ENCODE data around the gene GATB.

The GATB gene

GRCh38 chr4:151711646-151712045 lies 49.2 kb downstream of the GATB start:
- Histone ChIP-seq H3K79me2 (ENCODE audit: insufficient read depth, low read length) (no peaks in the 10 kb centered on the region), H4K20me1 (ENCODE audit: insufficient read depth, low read length) (no peaks in the 10 kb centered on the region), H3K27ac (ENCODE audit: low read depth, low read length, poor library complexity, severe bottlenecking) (no peak overlapping the region), H2AFZ (ENCODE audit: low read length) (no peak overlapping the region), H3F3A (ENCODE audit: insufficient read depth, low read length) (no peaks in the 10 kb centered on the region), H3K27me3 (ENCODE audit: insufficient read depth, low read length) (no peaks in the 10 kb centered on the region), H3K4me1 (ENCODE audit: insufficient read depth, low read length, severe bottlenecking) (no peaks in the 10 kb centered on the region), H3K9ac (ENCODE audit: low read length) (no peak overlapping the region), H3K4me3 (ENCODE audit: low read depth, low read length, poor library complexity, severe bottlenecking) (no peak overlapping the region), H3K9me3 (ENCODE audit: low read length) (no peaks in the 10 kb centered on the region), H3K9me2 (ENCODE audit: low read depth, low read length) (no peaks in the 10 kb centered on the region), H3K36me3 (ENCODE audit: insufficient read depth, low read length) (0 out of 2 replicates have a peak, but pooled peaks cover 3% of the 10 kb centered on the region), H3K4me2 (ENCODE audit: low read length) (no peak overlapping the region)
- TF ChIP-seq, protein P1, sequence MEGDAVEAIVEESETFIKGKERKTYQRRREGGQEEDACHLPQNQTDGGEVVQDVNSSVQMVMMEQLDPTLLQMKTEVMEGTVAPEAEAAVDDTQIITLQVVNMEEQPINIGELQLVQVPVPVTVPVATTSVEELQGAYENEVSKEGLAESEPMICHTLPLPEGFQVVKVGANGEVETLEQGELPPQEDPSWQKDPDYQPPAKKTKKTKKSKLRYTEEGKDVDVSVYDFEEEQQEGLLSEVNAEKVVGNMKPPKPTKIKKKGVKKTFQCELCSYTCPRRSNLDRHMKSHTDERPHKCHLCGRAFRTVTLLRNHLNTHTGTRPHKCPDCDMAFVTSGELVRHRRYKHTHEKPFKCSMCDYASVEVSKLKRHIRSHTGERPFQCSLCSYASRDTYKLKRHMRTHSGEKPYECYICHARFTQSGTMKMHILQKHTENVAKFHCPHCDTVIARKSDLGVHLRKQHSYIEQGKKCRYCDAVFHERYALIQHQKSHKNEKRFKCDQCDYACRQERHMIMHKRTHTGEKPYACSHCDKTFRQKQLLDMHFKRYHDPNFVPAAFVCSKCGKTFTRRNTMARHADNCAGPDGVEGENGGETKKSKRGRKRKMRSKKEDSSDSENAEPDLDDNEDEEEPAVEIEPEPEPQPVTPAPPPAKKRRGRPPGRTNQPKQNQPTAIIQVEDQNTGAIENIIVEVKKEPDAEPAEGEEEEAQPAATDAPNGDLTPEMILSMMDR (IDR thresholded peaks at IDR 0.05; ENCODE audit: low read length): no peak
- no peak for TF ChIP-seq EZH2 (IDR thresholded peaks at IDR 0.05; ENCODE audit: borderline replicate concordance, low read length)

- Histone ChIP-seq H3K79me2 (ENCODE audit: insufficient read depth, low read length) (no peaks in the 10 kb centered on the region), H3F3A (ENCODE audit: insufficient read depth, low read length) (no peaks in the 10 kb centered on the region), H3K4me2 (ENCODE audit: low read length) (no peak overlapping the region), H2AFZ (ENCODE audit: low read length) (no peak overlapping the region), H3K27me3 (ENCODE audit: insufficient read depth, low read length) (no peaks in the 10 kb centered on the region), H3K9me2 (ENCODE audit: low read depth, low read length) (no peaks in the 10 kb centered on the region), H4K20me1 (ENCODE audit: insufficient read depth, low read length) (no peaks in the 10 kb centered on the region), H3K4me1 (ENCODE audit: insufficient read depth, low read length, severe bottlenecking) (no peaks in the 10 kb centered on the region), H3K9ac (ENCODE audit: low read length) (no peak overlapping the region), H3K9me3 (ENCODE audit: low read length) (no peaks in the 10 kb centered on the region), H3K4me3 (ENCODE audit: low read depth, low read length, poor library complexity, severe bottlenecking) (no peak overlapping the region), H3K36me3 (ENCODE audit: insufficient read depth, low read length) (peaks cover 3% of the 10 kb centered on the region; the same call in 1 of the 2 replicates), H3K27ac (ENCODE audit: low read depth, low read length, poor library complexity, severe bottlenecking) (no peak overlapping the region)
- no peak for TF ChIP-seq EZH2 (IDR thresholded peaks at IDR 0.05; ENCODE audit: borderline replicate concordance, low read length)
- TF ChIP-seq, protein P1 (IDR thresholded peaks at IDR 0.05; ENCODE audit: low read length): no peak
Observed at GRCh38 chr4:151709587-151709986, 51.2 kb downstream of the GATB start.

DNA sequence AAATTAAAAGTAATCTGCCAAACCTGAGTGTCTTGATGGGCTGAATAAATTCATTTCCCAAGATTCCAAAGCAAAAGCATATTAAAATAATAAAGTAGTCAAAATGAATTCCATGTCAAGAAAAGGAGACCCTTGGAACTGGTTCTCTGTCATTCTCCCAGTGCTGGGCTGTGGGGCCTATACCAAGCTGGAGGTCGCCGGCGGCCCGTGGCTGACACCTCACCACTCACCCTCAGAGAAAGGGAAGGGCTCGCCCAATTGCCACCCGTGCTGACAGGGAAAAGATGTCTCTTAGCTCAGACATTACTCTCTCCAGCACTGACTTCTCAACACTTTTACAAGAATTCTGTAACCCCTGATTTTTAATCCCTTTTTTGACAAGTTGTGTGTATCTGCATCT lies 51.7 kb downstream of the GATB start:
- H3K4me3 ChIP-seq (ENCODE audit: low read depth, low read length, poor library complexity, severe bottlenecking): no peak overlapping the region
- no peaks in the 10 kb centered on the region for H3K9me2 ChIP-seq (ENCODE audit: low read depth, low read length)
- H3K27me3 ChIP-seq (ENCODE audit: insufficient read depth, low read length): no peaks in the 10 kb centered on the region
- H3K36me3 ChIP-seq (ENCODE audit: insufficient read depth, low read length): peaks cover 3% of the 10 kb centered on the region; the same call in 1 of the 2 replicates
- no peak for TF ChIP-seq EZH2 (IDR thresholded peaks at IDR 0.05; ENCODE audit: borderline replicate concordance, low read length)
- TF ChIP-seq, protein P1 (IDR thresholded peaks at IDR 0.05; ENCODE audit: low read length): no peak
- no peak overlapping the region for H3K4me2 ChIP-seq (ENCODE audit: low read length)
- H3K27ac ChIP-seq (ENCODE audit: low read depth, low read length, poor library complexity, severe bottlenecking): no peak overlapping the region
- no peak overlapping the region for H2AFZ ChIP-seq (ENCODE audit: low read length)
- no peaks in the 10 kb centered on the region for H3K79me2 ChIP-seq (ENCODE audit: insufficient read depth, low read length)
- no peaks in the 10 kb centered on the region for H3F3A ChIP-seq (ENCODE audit: insufficient read depth, low read length)
- H3K9ac ChIP-seq (ENCODE audit: low read length): no peak overlapping the region
- H3K4me1 ChIP-seq (ENCODE audit: insufficient read depth, low read length, severe bottlenecking): no peaks in the 10 kb centered on the region
- H4K20me1 ChIP-seq (ENCODE audit: insufficient read depth, low read length): no peaks in the 10 kb centered on the region
- H3K9me3 ChIP-seq (ENCODE audit: low read length): no peaks in the 10 kb centered on the region
